ENCODE results near the gene CLEC16A. TPM values are rescaled to one million over a fixed set of nuclear protein-coding genes. Genes with fewer than 3 reads are reported as not detected.
"Not testable (repeated sequence)": the region's sequence is repeated elsewhere in the genome, so short reads cannot be mapped to it uniquely, and the experiment has no call there.

The CLEC16A gene
- total RNA-seq, 1 donor from 2014 or later, result 22.1 TPM

GRCh38 chr16:11101283-11101682 is 156.9 kb downstream of the CLEC16A start:
- no peak for DNase-seq

GRCh38 chr16:11101695-11102522 is 157.5 kb downstream of the CLEC16A start:
- DNase-seq, result peak; percentile 50

GRCh38 chr16:11102523-11102898 is 158.1 kb downstream of the CLEC16A start:
- no peak for DNase-seq

- not testable (repeated sequence) for DNase-seq
Observed at GRCh38 chr16:11103301-11103700, 158.9 kb downstream of the CLEC16A start.

GRCh38 chr16:11104168-11105037 is 160.0 kb downstream of the CLEC16A start:
- no peak for DNase-seq

GRCh38 chr16:11105038-11105903 is 160.9 kb downstream of the CLEC16A start:
- DNase-seq, result peak; percentile 81

- DNase-seq, result no peak
Observed at GRCh38 chr16:11106726-11107125, 162.4 kb downstream of the CLEC16A start.

GRCh38 chr16:11107780-11108465 is 163.6 kb downstream of the CLEC16A start:
- no peak for DNase-seq

- no peak for DNase-seq
Observed at GRCh38 chr16:11108466-11108805, 164.1 kb downstream of the CLEC16A start.

- peak; percentile 50 for DNase-seq
Observed at GRCh38 chr16:11109566-11109965, 165.2 kb downstream of the CLEC16A start.

- no peak for DNase-seq
Observed at GRCh38 chr16:11111150-11111549, 166.8 kb downstream of the CLEC16A start.

- no peak for DNase-seq
Observed at GRCh38 chr16:11111856-11112634, 167.7 kb downstream of the CLEC16A start.

- no peak for DNase-seq
Observed at GRCh38 chr16:11112723-11113348, 168.5 kb downstream of the CLEC16A start.

- DNase-seq, result no peak
Observed at GRCh38 chr16:11114366-11115164, 170.2 kb downstream of the CLEC16A start.

GRCh38 chr16:11117576-11118211 is 173.3 kb downstream of the CLEC16A start:
- DNase-seq, result no peak

GRCh38 chr16:11118479-11118878 is 174.1 kb downstream of the CLEC16A start:
- DNase-seq, result no peak

GRCh38 chr16:11121083-11121608 is 176.8 kb downstream of the CLEC16A start:
- no peak for DNase-seq

GRCh38 chr16:11121914-11122692 is 177.7 kb downstream of the CLEC16A start:
- DNase-seq, result no peak
